T-helper 1 cell treated with Interleukin-12 subunit alpha and Interleukin-12 subunit beta and Interleukin-4 antibody, amounts not matched to agents 30 μg/mL and 1 μg/mL, for 36 hours (primary cell): ENCODE results near the gene FILIP1L.

Experiments used
- H3K27ac Mint-ChIP-seq: one replicate; pipeline ENCODE4 v1.8.0; 2021; ENCODE audit warnings: mild to moderate bottlenecking, mixed read lengths
- H3K27me3 Mint-ChIP-seq: one replicate; pipeline ENCODE4 v1.8.0; 2021; ENCODE audit warnings: low read depth, mixed read lengths
- H3K36me3 Mint-ChIP-seq: one replicate; pipeline ENCODE4 v1.8.0; 2021; ENCODE audit warnings: low read depth, mixed read lengths
- H3K4me1 Mint-ChIP-seq: one replicate; pipeline ENCODE4 v1.8.0; 2021; ENCODE audit warnings: low read depth, mixed read lengths
- H3K4me3 Mint-ChIP-seq: one replicate; pipeline ENCODE4 v1.8.0; 2021; ENCODE audit warnings: mild to moderate bottlenecking, moderate library complexity, mixed read lengths
- H3K9me3 Mint-ChIP-seq: one replicate; pipeline ENCODE4 v1.8.0; 2021; ENCODE audit warnings: mixed read lengths

FILIP1L gene

GRCh38 chr3:100080573-100080972 is 33.7 kb downstream of the FILIP1L start:
- no peak overlapping the region for H3K4me3 Mint-ChIP-seq
- H3K36me3 Mint-ChIP-seq, result peaks cover 10% of the 10 kb centered on the region
- H3K9me3 Mint-ChIP-seq, result no peaks in the 10 kb centered on the region
- no peaks in the 10 kb centered on the region for H3K27me3 Mint-ChIP-seq
- H3K27ac Mint-ChIP-seq, result no peak overlapping the region
- peaks cover 24% of the 10 kb centered on the region for H3K4me1 Mint-ChIP-seq

- Mint-ChIP-seq H3K36me3 (peaks cover 9% of the 10 kb centered on the region), H3K27me3 (no peaks in the 10 kb centered on the region), H3K27ac (no peak overlapping the region), H3K4me1 (peaks cover 30% of the 10 kb centered on the region), H3K4me3 (no peak overlapping the region), H3K9me3 (no peaks in the 10 kb centered on the region)
These were observed 35.0 kb downstream of the FILIP1L start for GRCh38 chr3:100079328-100079727.

GRCh38 chr3:100076731-100077529 is 37.4 kb downstream of the FILIP1L start:
- Mint-ChIP-seq H3K27me3 (no peaks in the 10 kb centered on the region), H3K9me3 (peaks cover 6% of the 10 kb centered on the region), H3K27ac (peak overlapping the region; percentile 41), H3K4me1 (peaks cover 46% of the 10 kb centered on the region), H3K4me3 (no peak overlapping the region), H3K36me3 (peaks cover 5% of the 10 kb centered on the region)

- Mint-ChIP-seq H3K4me1 (peaks cover 54% of the 10 kb centered on the region), H3K36me3 (peaks cover 13% of the 10 kb centered on the region), H3K4me3 (peak overlapping the region; percentile 8), H3K27me3 (no peaks in the 10 kb centered on the region), H3K27ac (peak overlapping the region; percentile 41), H3K9me3 (peaks cover 6% of the 10 kb centered on the region)
These were observed 38.2 kb downstream of the FILIP1L start for GRCh38 chr3:100075851-100076730.

GRCh38 chr3:100075196-100075595 is 39.1 kb downstream of the FILIP1L start:
- peaks cover 10% of the 10 kb centered on the region for H3K36me3 Mint-ChIP-seq
- H3K9me3 Mint-ChIP-seq, result peaks cover 6% of the 10 kb centered on the region
- no peak overlapping the region for H3K4me3 Mint-ChIP-seq
- H3K4me1 Mint-ChIP-seq, result peaks cover 55% of the 10 kb centered on the region
- peak overlapping the region; percentile 22 for H3K27ac Mint-ChIP-seq
- H3K27me3 Mint-ChIP-seq, result no peaks in the 10 kb centered on the region

GRCh38 chr3:100073714-100074307 is 40.5 kb downstream of the FILIP1L start:
- H3K36me3 Mint-ChIP-seq, result peaks cover 8% of the 10 kb centered on the region
- H3K27ac Mint-ChIP-seq, result peak overlapping the region; percentile 92
- H3K4me1 Mint-ChIP-seq, result peaks cover 64% of the 10 kb centered on the region
- peaks cover 6% of the 10 kb centered on the region for H3K9me3 Mint-ChIP-seq
- peak overlapping the region; percentile 71 for H3K4me3 Mint-ChIP-seq
- H3K27me3 Mint-ChIP-seq, result no peaks in the 10 kb centered on the region

GRCh38 chr3:100073049-100073713 is 41.1 kb downstream of the FILIP1L start:
- no peaks in the 10 kb centered on the region for H3K27me3 Mint-ChIP-seq

GRCh38 chr3:100072326-100073048 is 41.8 kb downstream of the FILIP1L start:
- Mint-ChIP-seq H3K4me3 (peak overlapping the region; percentile 71), H3K27me3 (no peaks in the 10 kb centered on the region), H3K27ac (peak overlapping the region; percentile 92), H3K4me1 (peaks cover 66% of the 10 kb centered on the region), H3K9me3 (peaks cover 6% of the 10 kb centered on the region), H3K36me3 (peaks cover 8% of the 10 kb centered on the region)

More at GRCh38 chr3:100073049-100073713, 41.1 kb downstream of the FILIP1L start:
- peaks cover 6% of the 10 kb centered on the region for H3K9me3 Mint-ChIP-seq
- H3K27ac Mint-ChIP-seq, result peak overlapping the region; percentile 92
- peaks cover 66% of the 10 kb centered on the region for H3K4me1 Mint-ChIP-seq
- peaks cover 8% of the 10 kb centered on the region for H3K36me3 Mint-ChIP-seq
- H3K4me3 Mint-ChIP-seq, result peak overlapping the region; percentile 71

- Mint-ChIP-seq H3K4me1 (peaks cover 44% of the 10 kb centered on the region), H3K36me3 (peaks cover 8% of the 10 kb centered on the region), H3K27ac (peak overlapping the region; percentile 37), H3K9me3 (peaks cover 6% of the 10 kb centered on the region), H3K27me3 (no peaks in the 10 kb centered on the region), H3K4me3 (no peak overlapping the region)
These were observed 44.8 kb downstream of the FILIP1L start for GRCh38 chr3:100069472-100069871.

- Mint-ChIP-seq H3K4me3 (no peak overlapping the region), H3K36me3 (peaks cover 8% of the 10 kb centered on the region), H3K4me1 (peaks cover 39% of the 10 kb centered on the region), H3K27ac (peak overlapping the region; percentile 42), H3K9me3 (peaks cover 6% of the 10 kb centered on the region), H3K27me3 (no peaks in the 10 kb centered on the region)
These were observed 45.5 kb downstream of the FILIP1L start for GRCh38 chr3:100068826-100069225.

GRCh38 chr3:100067589-100067988 is 46.7 kb downstream of the FILIP1L start:
- Mint-ChIP-seq H3K36me3 (peaks cover 8% of the 10 kb centered on the region), H3K4me3 (no peak overlapping the region), H3K9me3 (peaks cover 4% of the 10 kb centered on the region), H3K27me3 (no peaks in the 10 kb centered on the region), H3K27ac (no peak overlapping the region), H3K4me1 (peaks cover 27% of the 10 kb centered on the region)

GRCh38 chr3:100063929-100064461 is 50.3 kb downstream of the FILIP1L start:
- Mint-ChIP-seq H3K36me3 (no peaks in the 10 kb centered on the region), H3K9me3 (no peaks in the 10 kb centered on the region), H3K4me3 (no peak overlapping the region), H3K27me3 (no peaks in the 10 kb centered on the region), H3K4me1 (peaks cover 3% of the 10 kb centered on the region), H3K27ac (no peak overlapping the region)

- Mint-ChIP-seq H3K27me3 (no peaks in the 10 kb centered on the region), H3K4me3 (no peak overlapping the region), H3K27ac (no peak overlapping the region), H3K36me3 (no peaks in the 10 kb centered on the region), H3K4me1 (peaks cover 3% of the 10 kb centered on the region), H3K9me3 (no peaks in the 10 kb centered on the region)
These were observed 51.6 kb downstream of the FILIP1L start for GRCh38 chr3:100062665-100063064.
